Upper lobe of left lung (tissue), 4 donors: Measurements from ENCODE around the gene PEMT.

Experiments used
- CTCF ChIP-seq, 6 experiments: fragments of 450-650 bp in 4 of 6; fragments of 200-600 bp in 2 of 6; sonication (generic) in 2 of 6; IDR thresholded peaks; one replicate each; pipeline ENCODE4 v1.5.1; 2016 to 2019; ENCODE audit warnings: antibody characterized with exemption in 6 of 6
- POLR2AphosphoS5 ChIP-seq, 2 donors: sonication (generic); formaldehyde crosslinking; IDR thresholded peaks; one replicate each; pipeline ENCODE4 v1.5.1; 2017; ENCODE audit warnings: antibody characterized with exemption in 2 of 2

DNA sequence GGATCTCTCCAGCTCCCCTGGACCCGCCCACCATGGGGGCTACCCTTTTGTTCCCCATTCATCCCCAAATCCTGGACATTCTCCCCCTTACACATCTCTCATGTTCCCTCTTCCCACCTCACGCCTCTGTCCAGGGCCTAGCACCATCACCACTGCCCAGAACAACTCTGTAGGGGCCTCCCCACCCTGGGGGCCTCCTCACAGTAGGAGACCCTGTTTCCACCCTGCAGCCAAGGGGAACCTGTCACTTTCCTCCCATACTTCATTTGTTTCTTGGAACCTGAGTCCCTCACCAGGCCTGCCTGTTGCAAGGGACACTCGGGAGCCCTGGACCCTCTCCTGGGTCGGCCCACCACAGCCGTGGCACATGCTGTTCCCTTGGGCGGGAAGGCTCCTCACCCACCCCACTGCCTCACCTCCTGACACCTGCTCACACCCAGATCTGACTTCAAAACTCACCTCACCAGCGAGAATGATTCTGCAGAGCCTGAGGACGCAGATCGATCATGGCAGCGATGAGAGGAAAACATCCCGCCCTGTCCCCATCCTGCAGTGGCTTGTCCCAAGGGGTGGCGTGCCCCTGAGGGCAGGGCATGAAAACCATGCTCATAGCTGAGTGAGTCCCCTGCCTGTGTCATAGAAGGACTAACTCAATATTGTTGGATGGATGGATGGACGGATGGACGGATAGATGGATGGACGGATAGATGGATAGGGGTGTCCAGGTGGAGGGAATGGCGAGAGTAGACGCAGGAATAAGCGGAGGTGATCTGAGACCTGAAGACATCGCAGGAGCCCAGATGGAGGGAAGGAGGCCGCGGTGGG is 88.6 kb downstream of the PEMT start:
- TF ChIP-seq POLR2AphosphoS5 (IDR thresholded peaks at IDR 0.05) (no peak), CTCF (IDR thresholded peaks at IDR 0.05) (no peak)
